CD4-positive, alpha-beta T cell treated with Interleukin-4 for 4 hours (primary cell): ENCODE data around the gene SLC4A9.
"Not testable (repeated sequence)": the region's sequence is repeated elsewhere in the genome, so short reads cannot be mapped to it uniquely, and the experiment has no call there.

Source experiments
- DNase-seq: peaks from one replicate; pipeline ENCODE4 v3.0.0-alpha.2; 2020

SLC4A9 gene

GRCh38 chr5:140338336-140338735 is 21.7 kb upstream of the SLC4A9 start:
- no peak for DNase-seq

DNA sequence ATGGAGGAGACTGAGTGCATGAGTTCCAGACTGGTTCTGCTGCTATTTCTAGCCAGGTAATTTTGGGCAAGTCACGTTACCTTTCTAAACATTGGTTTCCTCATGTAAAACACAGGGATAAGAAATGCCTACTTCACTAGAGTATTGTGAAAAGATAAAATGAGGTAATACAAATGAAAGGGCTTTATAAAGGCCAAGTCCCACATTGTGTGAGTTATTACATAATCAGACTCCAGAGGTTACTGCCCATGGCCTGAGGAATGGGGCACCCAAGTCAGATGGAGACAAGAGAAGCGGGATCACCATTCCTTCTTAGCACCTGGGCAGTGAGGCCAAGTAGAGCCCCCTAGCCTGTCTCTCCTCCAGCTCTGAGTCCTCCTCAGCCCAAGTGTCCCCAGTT is 21.1 kb upstream of the SLC4A9 start:
- DNase-seq, result no peak

DNA sequence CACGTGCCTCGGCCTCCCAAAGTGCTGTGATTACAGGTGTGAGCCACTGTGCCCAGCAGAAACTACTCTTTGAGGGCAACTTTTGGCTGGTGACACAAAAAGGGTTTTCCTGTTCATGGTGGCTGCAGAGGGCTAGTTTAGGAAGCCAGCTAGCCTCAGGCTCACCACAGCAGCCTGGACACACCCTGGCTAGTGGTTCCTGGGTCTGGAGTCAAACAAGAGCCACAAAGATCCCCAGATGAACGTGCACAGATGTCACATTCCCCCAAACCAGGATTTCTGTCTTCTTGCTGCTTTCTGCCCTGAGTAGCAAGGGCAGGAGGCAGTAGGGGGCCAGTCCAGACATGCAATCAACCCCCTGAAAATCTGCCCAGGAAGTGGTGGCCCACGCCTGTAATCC is 20.4 kb upstream of the SLC4A9 start:
- no peak for DNase-seq

DNA sequence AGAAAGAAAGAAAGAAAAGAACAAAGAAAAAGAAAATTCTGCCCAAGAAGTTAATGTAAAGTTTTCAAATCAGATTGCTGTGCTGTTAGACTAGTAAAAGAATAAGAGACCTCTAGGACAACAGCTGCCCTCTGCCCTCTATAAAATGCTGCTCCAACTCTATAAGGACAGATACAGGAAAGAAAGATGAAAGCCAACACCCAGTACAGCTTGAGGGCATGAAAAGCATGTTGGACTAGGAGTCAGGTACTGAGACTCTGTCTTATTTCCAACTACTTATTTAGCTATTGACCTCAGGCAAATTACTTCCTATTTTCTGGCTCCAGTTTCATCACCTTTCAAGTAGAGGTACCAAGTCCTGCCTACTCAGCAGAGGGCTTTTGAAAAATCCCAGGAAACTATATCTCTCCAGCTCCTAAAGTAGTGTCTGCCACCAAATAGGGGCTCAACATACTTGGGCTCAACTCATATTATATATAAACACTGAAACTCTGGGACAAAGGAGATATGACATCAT is 19.3 kb upstream of the SLC4A9 start:
- no peak for DNase-seq

DNA sequence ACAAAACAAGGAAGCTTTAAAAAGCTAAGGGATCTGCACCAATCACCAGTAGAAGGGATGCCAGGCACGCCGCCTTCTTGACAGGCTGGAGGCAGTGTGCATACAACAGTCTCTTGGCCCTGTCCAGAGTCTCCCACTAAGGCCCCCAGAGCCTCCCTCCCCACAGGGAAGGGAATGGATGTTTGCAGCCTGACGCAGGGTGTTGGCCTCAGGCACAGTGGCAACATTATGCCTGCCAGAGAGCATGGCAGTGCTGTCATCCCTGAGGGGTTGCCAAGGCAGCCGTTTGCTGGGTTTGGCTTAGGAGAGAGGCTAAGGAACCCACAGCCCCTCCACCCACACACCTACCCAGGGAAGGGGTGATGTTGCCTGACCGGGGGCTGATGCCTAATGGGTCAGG is 18.4 kb upstream of the SLC4A9 start:
- no peak for DNase-seq

- DNase-seq, result peak; percentile 16
Measured at GRCh38 chr5:140342287-140342686, 17.7 kb upstream of the SLC4A9 start.

DNA sequence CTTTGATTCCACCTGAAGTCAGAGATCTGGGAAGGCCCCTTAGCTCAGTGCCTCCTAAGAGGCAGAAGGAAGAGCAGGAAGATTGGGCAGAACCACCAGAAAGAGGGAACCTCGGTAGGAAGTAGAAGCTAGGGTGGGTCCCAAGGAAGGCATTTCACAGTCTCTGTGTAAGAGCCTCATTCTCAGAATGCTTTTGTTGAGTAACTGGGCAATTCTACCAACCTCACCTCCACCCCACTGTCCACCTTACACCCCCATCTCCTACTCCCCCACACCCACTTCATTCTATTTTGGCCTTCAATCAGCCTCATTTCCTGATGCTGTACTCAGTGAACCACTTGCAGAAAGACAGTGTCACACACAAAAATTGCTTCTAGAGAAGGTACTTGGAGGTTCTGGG is 17.1 kb upstream of the SLC4A9 start:
- no peak for DNase-seq

DNA sequence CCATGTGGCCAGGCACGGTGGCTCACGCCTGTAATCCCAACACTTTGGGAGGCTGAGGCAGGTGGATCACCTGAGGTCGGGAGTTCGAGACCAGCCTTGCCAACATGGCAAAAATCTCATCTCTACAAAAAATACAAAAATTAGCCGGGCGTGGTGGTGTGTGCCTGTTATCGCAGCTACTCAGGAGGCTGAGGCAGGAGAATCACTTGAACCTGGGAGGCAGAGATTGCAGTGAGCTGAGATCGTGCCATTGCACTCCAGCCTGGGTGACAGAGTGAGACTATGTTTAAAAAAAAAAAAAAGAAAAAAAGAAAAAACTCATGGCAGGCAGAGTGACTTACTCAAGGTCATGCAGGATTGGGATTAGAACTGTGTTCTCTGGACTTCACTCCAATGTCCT is 16.1 kb upstream of the SLC4A9 start:
- not testable (repeated sequence) for DNase-seq

- DNase-seq, result no peak
Measured at GRCh38 chr5:140344683-140345423, 15.1 kb upstream of the SLC4A9 start.

GRCh38 chr5:140345919-140346347 is 14.1 kb upstream of the SLC4A9 start:
- DNase-seq, result no peak

DNA sequence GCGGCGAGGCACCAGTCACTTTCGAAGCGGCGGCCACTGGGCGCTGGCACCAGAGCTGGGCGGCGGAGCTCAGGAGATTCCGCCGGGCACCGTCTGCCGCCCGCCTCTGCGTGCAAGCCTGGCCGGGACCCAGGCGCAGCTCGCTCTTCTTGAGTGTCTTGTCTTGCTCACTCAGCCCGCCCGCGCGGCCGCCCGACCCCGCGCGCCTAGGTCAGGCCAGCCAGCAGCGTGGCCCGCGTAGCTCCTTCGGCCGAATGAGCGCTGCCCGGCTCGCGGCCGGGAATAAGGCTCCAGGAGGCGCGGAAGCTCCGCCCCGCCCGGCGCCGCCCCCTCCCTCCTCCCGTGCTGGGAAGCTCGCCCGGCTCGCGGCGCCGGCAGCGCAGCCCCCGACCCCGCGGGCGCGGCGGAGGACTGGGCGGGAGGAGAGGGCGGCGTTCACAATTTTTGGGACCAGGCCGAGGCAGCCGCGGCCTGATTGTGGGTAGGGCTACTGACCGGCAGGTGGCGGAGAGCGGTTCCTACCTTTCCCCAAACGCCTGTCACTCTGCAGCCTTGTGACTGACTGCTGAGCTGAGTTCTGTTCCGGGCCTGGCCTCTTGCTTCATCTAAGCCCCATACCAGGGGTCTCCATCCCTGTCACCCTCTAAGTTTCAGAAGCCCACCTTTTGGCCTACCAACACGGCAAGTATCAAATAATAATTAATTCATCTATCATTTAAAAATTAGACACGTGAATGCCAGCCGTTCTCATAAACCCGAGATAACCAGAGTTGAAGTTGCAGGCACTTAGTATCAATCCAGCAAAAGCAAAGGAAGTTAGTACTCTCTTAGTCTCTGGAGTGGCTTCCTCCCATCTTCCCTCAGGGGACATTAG is 13.4 kb upstream of the SLC4A9 start, which contains the start of gene HBEGF:
Gene HBEGF (minus strand): TSS at position 256 of the 874 bp plus-strand sequence. CDS start 275 bp downstream, outside the sequence.
- DNase-seq, result peak; percentile 29

DNA sequence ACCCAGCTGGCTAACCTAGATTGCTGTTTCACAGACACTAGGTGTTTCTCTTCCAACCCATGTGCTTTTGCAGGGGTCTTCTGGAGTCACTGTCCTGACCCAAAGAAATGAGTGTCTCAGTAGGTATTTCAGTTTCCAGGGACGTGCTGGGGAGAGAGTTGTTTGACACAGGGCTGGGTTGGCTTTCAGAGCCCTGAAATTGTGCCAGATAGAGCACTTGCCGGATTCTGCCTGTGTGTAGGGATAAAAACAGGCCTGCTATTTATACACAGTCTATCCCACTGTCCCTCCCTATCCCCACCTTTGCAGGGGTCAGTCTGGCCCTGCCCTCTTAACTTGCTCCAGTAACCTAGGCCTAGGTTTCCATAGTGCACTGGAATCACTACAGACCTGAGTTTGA is 12.6 kb upstream of the SLC4A9 start:
- DNase-seq, result no peak

- no peak for DNase-seq
Measured at GRCh38 chr5:140348104-140348503, 11.9 kb upstream of the SLC4A9 start.

DNA sequence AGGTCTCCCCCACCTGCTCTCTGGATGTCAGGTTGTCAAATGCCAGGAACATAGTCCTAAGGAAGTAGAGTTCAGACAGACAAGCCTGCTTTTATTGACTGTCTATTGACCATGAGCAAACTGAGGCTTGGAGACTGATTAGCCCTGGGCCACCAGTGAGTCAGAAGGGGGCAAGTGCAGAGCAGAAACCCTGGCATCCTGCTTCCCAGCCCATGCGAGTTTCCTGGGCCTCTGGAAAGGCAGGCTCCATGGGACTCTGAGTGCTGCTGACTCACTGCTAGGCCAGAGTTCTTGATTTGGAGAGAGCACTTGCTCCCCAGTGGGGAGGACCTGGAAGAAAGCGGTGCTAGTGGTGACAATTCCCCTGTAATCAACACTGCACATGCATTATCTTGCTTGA is 10.8 kb upstream of the SLC4A9 start:
- no peak for DNase-seq

DNA sequence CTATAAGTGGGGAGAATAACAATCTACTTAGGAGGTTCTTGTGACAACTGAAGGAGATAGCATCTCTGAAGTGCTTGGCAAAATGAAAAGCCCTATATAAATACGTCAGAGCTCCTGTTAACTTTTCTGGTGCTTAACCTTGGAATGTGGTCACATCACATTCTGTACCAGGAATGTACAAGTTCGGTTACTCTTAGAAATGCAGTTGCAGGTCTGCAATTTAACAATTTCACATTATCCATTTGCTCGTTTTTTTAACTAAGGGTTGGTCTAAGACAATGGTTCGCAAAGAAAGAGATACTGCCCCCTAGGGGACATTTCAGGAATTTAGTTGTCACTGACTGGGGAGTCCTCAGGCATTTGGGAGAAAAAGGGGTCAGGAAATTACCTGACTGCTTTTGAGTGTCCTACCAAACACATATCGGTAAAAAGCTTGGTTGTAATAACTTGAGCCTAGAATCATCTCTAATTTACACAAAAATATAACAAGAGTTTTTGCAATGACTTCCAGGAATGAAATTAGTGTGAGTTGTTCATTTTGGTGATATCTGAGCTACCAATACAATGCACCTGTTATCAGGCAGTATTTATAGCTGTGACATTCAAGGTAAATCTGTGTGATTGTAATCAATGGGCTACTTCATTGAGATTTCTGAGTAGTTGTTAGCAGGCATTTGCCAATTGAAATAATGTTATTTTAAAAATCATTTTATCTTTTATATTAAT is 8.2 kb upstream of the SLC4A9 start:
- peak; percentile 83 for DNase-seq

GRCh38 chr5:140355546-140355945 is 4.4 kb upstream of the SLC4A9 start:
- no peak for DNase-seq

GRCh38 chr5:140356853-140357725 is 2.9 kb upstream of the SLC4A9 start:
- DNase-seq, result no peak

DNA sequence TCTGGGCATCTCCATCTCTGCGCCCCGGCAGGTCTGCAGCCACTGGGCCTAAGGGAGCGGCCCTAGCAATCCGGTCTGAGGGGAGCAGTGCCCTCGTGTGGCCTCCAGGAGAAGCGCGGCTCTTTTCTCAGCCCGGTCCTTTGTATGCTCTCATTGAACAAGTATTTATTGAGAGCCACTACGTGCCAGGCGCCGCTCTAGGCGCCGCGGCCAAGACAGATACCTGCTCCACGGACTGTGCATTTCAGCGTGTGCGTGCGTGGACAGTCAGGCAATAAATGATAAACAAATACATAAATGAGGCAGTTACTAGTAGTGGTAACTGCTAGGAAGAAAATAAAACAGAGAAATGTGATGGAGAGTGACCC is 2.3 kb upstream of the SLC4A9 start:
- DNase-seq, result peak; percentile 76

DNA sequence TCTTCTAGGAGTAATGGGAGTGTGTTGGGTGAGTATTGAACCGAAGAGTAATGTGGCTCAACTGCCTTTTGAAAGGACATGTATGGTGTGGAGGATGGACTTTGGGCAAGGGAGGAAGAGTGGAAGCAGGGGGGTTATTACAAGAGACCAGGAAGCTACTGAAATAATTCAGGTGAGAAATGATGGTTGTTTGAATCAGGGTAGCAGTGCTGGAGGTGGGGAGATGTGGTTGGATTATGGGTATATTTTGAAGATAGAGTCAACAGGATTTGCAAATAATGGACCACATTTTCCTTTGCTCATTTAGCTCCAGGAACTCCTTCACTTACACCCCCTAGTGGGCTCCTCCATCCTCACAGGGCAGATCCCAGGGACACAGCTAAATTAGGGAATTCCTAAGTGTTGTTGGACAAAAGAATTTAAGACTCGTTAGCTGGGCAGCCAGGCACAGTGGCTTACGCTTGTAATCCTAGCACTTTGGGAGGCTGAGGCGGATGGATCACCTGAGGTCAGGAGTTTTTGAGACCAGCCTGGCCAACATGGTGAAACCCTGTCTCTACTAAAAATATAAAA is 1.2 kb upstream of the SLC4A9 start:
- no peak for DNase-seq

- DNase-seq, result no peak
Measured at GRCh38 chr5:140360681-140361479, 886 bp downstream of the SLC4A9 start.

- no peak for DNase-seq
Measured at GRCh38 chr5:140361901-140362300, 1.9 kb downstream of the SLC4A9 start.
